Loucy (cell line): ENCODE measurements around the gene TRAF4.
"Not testable (repeated sequence)": the region's sequence is repeated elsewhere in the genome, so short reads cannot be mapped to it uniquely, and the experiment has no call there.

Experiments
- H2AFZ ChIP-seq: fragments of 200-600 bp; sonication (generic); 2 replicates; pipeline ENCODE4 v1.6.0; 2016; ENCODE audit warnings: antibody characterized with exemption, mild to moderate bottlenecking, low read length, moderate library complexity
- H3F3A ChIP-seq: fragments of 200-600 bp; 2 replicates; pipeline ENCODE4 v1.6.0; 2016; ENCODE audit warnings: antibody characterized with exemption, low read depth, mild to moderate bottlenecking
- H3K27me3 ChIP-seq: fragments of 200-600 bp; sonication (generic); 2 replicates; pipeline ENCODE4 v1.6.1; 2014; ENCODE audit warnings: low read length, mild to moderate bottlenecking; ENCODE audit not compliant: insufficient read depth, poor library complexity, severe bottlenecking
- H3K36me3 ChIP-seq: fragments of 200-600 bp; sonication (generic); 2 replicates; pipeline ENCODE4 v1.6.1; 2016; ENCODE audit warnings: low read length; ENCODE audit not compliant: insufficient read depth
- H3K4me1 ChIP-seq: fragments of 200-600 bp; sonication (generic); 2 replicates; pipeline ENCODE4 v1.5.1; 2014; ENCODE audit warnings: low read length, mild to moderate bottlenecking; ENCODE audit not compliant: insufficient read depth, poor library complexity, severe bottlenecking
- H3K4me2 ChIP-seq: fragments of 200-600 bp; sonication (generic); 2 replicates; pipeline ENCODE4 v1.6.0; 2014; ENCODE audit warnings: antibody characterized with exemption, low read length, low read depth, mild to moderate bottlenecking; ENCODE audit not compliant: poor library complexity, severe bottlenecking
- H3K4me3 ChIP-seq: fragments of 200-600 bp; sonication (generic); 2 replicates; pipeline ENCODE4 v1.5.1; 2014; ENCODE audit warnings: low read length, mild to moderate bottlenecking, mixed read lengths; ENCODE audit not compliant: poor library complexity, severe bottlenecking
- H3K79me2 ChIP-seq: fragments of 200-600 bp; sonication (generic); 2 replicates; pipeline ENCODE4 v1.6.1; 2014; ENCODE audit warnings: low read length; ENCODE audit not compliant: insufficient read depth
- H3K9ac ChIP-seq: fragments of 200-600 bp; sonication (generic); 2 replicates; pipeline ENCODE4 v1.6.0; 2014; ENCODE audit warnings: mild to moderate bottlenecking, low read depth, low read length, moderate library complexity; ENCODE audit not compliant: poor library complexity, severe bottlenecking
- H3K9me2 ChIP-seq: fragments of 200-600 bp; sonication (generic); replicated peaks from 2 replicates; pipeline ENCODE4 v1.6.1; 2016; ENCODE audit warnings: low read depth, low read length, mixed read lengths
- H3K9me3 ChIP-seq: fragments of 200-600 bp; sonication (generic); 2 replicates; pipeline ENCODE4 v1.6.1; 2014; ENCODE audit warnings: mild to moderate bottlenecking, antibody characterized with exemption, low read length, low read depth; ENCODE audit not compliant: insufficient read depth
- H4K20me1 ChIP-seq: fragments of 200-600 bp; sonication (generic); 2 replicates; pipeline ENCODE4 v1.6.0; 2014; ENCODE audit warnings: antibody characterized with exemption, low read length, mild to moderate bottlenecking; ENCODE audit not compliant: insufficient read depth, poor library complexity, severe bottlenecking
- CTCF ChIP-seq: fragments of 200-600 bp; sonication (generic); conservative IDR thresholded peaks from 2 replicates; pipeline ENCODE4 v1.5.1; 2014; ENCODE audit warnings: mild to moderate bottlenecking, antibody characterized with exemption, low read length
- EZH2phosphoT487 ChIP-seq: fragments of 200-600 bp; IDR thresholded peaks from 2 replicates; pipeline ENCODE4 v1.6.1; 2018; ENCODE audit warnings: antibody characterized with exemption, mild to moderate bottlenecking, moderate library complexity, borderline replicate concordance

The TRAF4 gene

GRCh38 chr17:28735242-28735722 lies 8.5 kb upstream of the TRAF4 start:
- H3F3A ChIP-seq: no peaks in the 10 kb centered on the region
- no peak overlapping the region for H3K4me2 ChIP-seq
- H3K9ac ChIP-seq: no peak overlapping the region
- H3K4me3 ChIP-seq: no peak overlapping the region
- no peaks in the 10 kb centered on the region for H3K36me3 ChIP-seq
- H3K79me2 ChIP-seq: no peaks in the 10 kb centered on the region
- no peak overlapping the region for H2AFZ ChIP-seq
- H3K27me3 ChIP-seq: no peaks in the 10 kb centered on the region
- TF ChIP-seq CTCF: no peak
- TF ChIP-seq EZH2phosphoT487: no peak
- H3K9me2 ChIP-seq: no peaks in the 10 kb centered on the region
- no peaks in the 10 kb centered on the region for H4K20me1 ChIP-seq
- peaks cover 10% of the 10 kb centered on the region for H3K4me1 ChIP-seq
- H3K9me3 ChIP-seq: no peaks in the 10 kb centered on the region

GRCh38 chr17:28735913-28736769 lies 7.7 kb upstream of the TRAF4 start:
- not testable (repeated sequence) for H3K27me3 ChIP-seq, H3K36me3 ChIP-seq, H3K4me1 ChIP-seq, H3K9ac ChIP-seq, H3K4me3 ChIP-seq, H2AFZ ChIP-seq, H3F3A ChIP-seq, H4K20me1 ChIP-seq, H3K4me2 ChIP-seq, H3K9me3 ChIP-seq, H3K9me2 ChIP-seq, H3K79me2 ChIP-seq

- Histone ChIP-seq H2AFZ (no peak overlapping the region), H3K27me3 (no peaks in the 10 kb centered on the region), H3K9me2 (no peaks in the 10 kb centered on the region), H4K20me1 (no peaks in the 10 kb centered on the region), H3F3A (no peaks in the 10 kb centered on the region), H3K4me1 (peaks cover 10% of the 10 kb centered on the region), H3K79me2 (no peaks in the 10 kb centered on the region), H3K36me3 (no peaks in the 10 kb centered on the region), H3K9ac (no peak overlapping the region), H3K4me3 (no peak overlapping the region), H3K9me3 (no peaks in the 10 kb centered on the region), H3K4me2 (no peak overlapping the region)
- TF ChIP-seq EZH2phosphoT487 (no peak), CTCF (no peak)
These were observed 6.5 kb upstream of the TRAF4 start for GRCh38 chr17:28737316-28737715.
